K562 (cell line): ENCODE results near the gene SLC39A5. TPM values are rescaled to one million over a fixed set of nuclear protein-coding genes. Genes with fewer than 3 reads are reported as not detected.

ENCODE experiments used
- ATAC-seq: fragments of 200-7000 bp; cut with Tn5 transposase; 3 replicates; pipeline ENCODE4 v1.9.1; 2020; ENCODE audit warnings: moderate library complexity
- BruUV-seq: library from RNA; stranded (reverse); fragments of 400-500 nt; replicated peaks from 2 replicates; lab custom pipeline; 2021; lab: Mats Ljungman, UMichigan
- CTCF ChIA-PET: fragments of 300-600 bp; formaldehyde crosslinking; extraction: SDS; loops from one replicate; lab custom pipeline; 2021; ENCODE audit warnings: low intra/inter-chr PET ratio; lab: Yijun Ruan, JAX
- POLR2A ChIA-PET: fragments of 300-600, 350-650 bp; sonication (Branson Sonifier 250); formaldehyde crosslinking; extraction: SDS; loops from one replicate; lab custom pipeline; 2021; ENCODE audit warnings: antibody characterized with exemption, inconsistent platforms; lab: Yijun Ruan, JAX
- DNase-seq, 4 experiments: peaks; one replicate each; pipeline versions ENCODE4 v3.0.0 to v3.0.0-alpha.2; 2011 to 2018; ENCODE audit warnings: low spot score in 3 of 4, mixed read lengths in 3 of 4; ENCODE audit errors: extremely low read depth in 1 of 4
- FAIRE-seq: peaks from 2 replicates; lab custom pipeline; 2011; peaks lifted over from hg19 to GRCh38; lab: Jason Lieb, UNC
- H2AFZ ChIP-seq: 2 replicates; pipeline ENCODE4 v1.6.0; 2011; ENCODE audit warnings: low read depth, low read length, control low read depth, inconsistent platforms
- H3K27ac ChIP-seq: fragments of 200-600 bp; 3 replicates; pipeline ENCODE4 v1.8.0; 2011; ENCODE audit warnings: low read depth, mild to moderate bottlenecking, control low read depth, inconsistent platforms, low read length, moderate library complexity, mixed read lengths; ENCODE audit errors: extremely low read depth
- H3K27me3 ChIP-seq, 2 experiments: fragments of 300-600 bp in 1 of 2; 2 replicates in 1 of 2; 3 replicates in 1 of 2; pipeline versions ENCODE4 v1.6.0 to v1.8.0; 2011; ENCODE audit warnings: inconsistent platforms in 2 of 2, low read length in 2 of 2, mild to moderate bottlenecking in 1 of 2, mixed read lengths in 1 of 2, moderate library complexity in 1 of 2; ENCODE audit not compliant: control insufficient read depth in 2 of 2, insufficient read depth in 2 of 2
- H3K36me3 ChIP-seq: fragments of 300-600 bp; 3 replicates; pipeline ENCODE4 v1.8.0; 2011; ENCODE audit warnings: mild to moderate bottlenecking, low read length, inconsistent platforms; ENCODE audit not compliant: control insufficient read depth, insufficient read depth
- H3K4me1 ChIP-seq, 2 experiments: fragments of 200-600 bp in 1 of 2; replicated peaks in 1 of 2; 2 replicates in 1 of 2; 3 replicates in 1 of 2; pipeline versions ENCODE4 v1.5.1 to v1.8.0; 2011; ENCODE audit warnings: inconsistent platforms in 2 of 2, low read length in 2 of 2, mild to moderate bottlenecking in 1 of 2, mixed read lengths in 1 of 2, moderate library complexity in 1 of 2; ENCODE audit not compliant: control insufficient read depth in 2 of 2, insufficient read depth in 2 of 2
- H3K4me2 ChIP-seq: 2 replicates; pipeline ENCODE4 v1.6.1; 2011; ENCODE audit warnings: low read length, control low read depth, inconsistent platforms, mixed read lengths; ENCODE audit not compliant: insufficient read depth
- H3K4me3 ChIP-seq: fragments of 200-600 bp; sonication (generic), shearing (Covaris generic); 2 replicates; pipeline ENCODE4 v1.5.1; 2016; ENCODE audit warnings: control low read depth, inconsistent platforms
- H3K79me2 ChIP-seq: fragments of 200-600 bp; 3 replicates; pipeline ENCODE4 v1.8.0; 2011; ENCODE audit warnings: low read length, inconsistent platforms; ENCODE audit not compliant: control insufficient read depth, insufficient read depth
- H3K9ac ChIP-seq, 2 experiments: 2 replicates each; pipeline versions ENCODE4 v1.6.0 to v1.6.1; 2011; ENCODE audit warnings: low read depth in 2 of 2, low read length in 2 of 2, control low read depth in 1 of 2, inconsistent platforms in 1 of 2, mild to moderate bottlenecking in 1 of 2, mixed read lengths in 1 of 2; ENCODE audit not compliant: insufficient read depth in 1 of 2
- H3K9me1 ChIP-seq: one replicate; pipeline ENCODE4 v1.6.0; 2011; ENCODE audit warnings: inconsistent platforms, mild to moderate bottlenecking, low read length, moderate library complexity; ENCODE audit not compliant: control insufficient read depth, insufficient read depth
- H3K9me3 ChIP-seq: replicated peaks from 2 replicates; pipeline ENCODE4 v1.5.1; 2011; ENCODE audit warnings: low read depth, low read length, inconsistent platforms; ENCODE audit not compliant: control insufficient read depth, insufficient read depth
- H4K20me1 ChIP-seq: replicated peaks from 2 replicates; pipeline ENCODE4 v1.6.1; 2011; ENCODE audit warnings: low read length, inconsistent platforms, mixed read lengths; ENCODE audit not compliant: control insufficient read depth, insufficient read depth
- ARID3A ChIP-seq: IDR thresholded peaks from 2 replicates; pipeline ENCODE4 v1.6.1; 2012; ENCODE audit warnings: low read depth, low read length, improper control_type of control experiment, borderline replicate concordance
- BCOR ChIP-seq: fragments of 450-650 bp; IDR thresholded peaks from 2 replicates; pipeline ENCODE4 v1.6.1; 2016
- CUX1 ChIP-seq: fragments of 200-800 bp; sonication (Bioruptor generic); IDR thresholded peaks from 2 replicates; pipeline ENCODE4 v1.6.1; 2016; ENCODE audit warnings: missing genetic modification characterization, missing compliant biosample characterization
- ESRRB ChIP-seq: fragments of 250-450 bp; sonication (Bioruptor Pico); IDR thresholded peaks from 2 replicates; pipeline ENCODE4 v1.5.0; 2020; ENCODE audit warnings: mild to moderate bottlenecking, moderate library complexity, borderline replicate concordance
- FIP1L1 ChIP-seq: fragments of 200-400 bp; formaldehyde crosslinking; IDR thresholded peaks from 2 replicates; pipeline ENCODE4 v1.6.1; 2018; ENCODE audit warnings: mild to moderate bottlenecking, low read depth, low read length; ENCODE audit not compliant: poor library complexity, severe bottlenecking
- POLR3G ChIP-seq: IDR thresholded peaks from 2 replicates; pipeline ENCODE4 v1.6.1; 2011; ENCODE audit not compliant: insufficient read length, insufficient replicate concordance; ENCODE audit errors: extremely low read depth
- ZNF277 ChIP-seq: fragments of 250-450 bp; sonication (Bioruptor Pico); IDR thresholded peaks from 2 replicates; pipeline ENCODE4 v1.8.0; 2022; ENCODE audit warnings: inconsistent platforms, mild to moderate bottlenecking, moderate library complexity, borderline replicate concordance
- ZNF445 ChIP-seq: fragments of 250-450 bp; sonication (Bioruptor Pico); IDR thresholded peaks from 2 replicates; pipeline ENCODE4 v1.4.0; 2020; ENCODE audit warnings: low read depth, mild to moderate bottlenecking, moderate library complexity
- ZNF584 ChIP-seq: fragments of 200-800 bp; sonication (Bioruptor generic); IDR thresholded peaks from 2 replicates; pipeline ENCODE4 v1.6.1; 2016; ENCODE audit warnings: low read depth, mild to moderate bottlenecking, missing genetic modification characterization, missing compliant biosample characterization
- ZNF589 ChIP-seq: fragments of 200-800 bp; sonication (Bioruptor generic); IDR thresholded peaks from 2 replicates; pipeline ENCODE4 v1.6.1; 2016; ENCODE audit warnings: low read depth, missing genetic modification characterization, missing compliant biosample characterization
- WGBS: fragments of 100-300 bp; shearing (Covaris generic); methylation state at CpG from one replicate; pipeline ENCODE4 v1.1.6; 2016; ENCODE audit warnings: low coverage, mixed read lengths; ENCODE audit not compliant: insufficient coverage; ENCODE audit errors: missing lambda C conversion rate; 5-methylcytosine and 5-hydroxymethylcytosine counted together
- in situ Hi-C: fragments of 300-500 bp; cut with MboI; formaldehyde crosslinking; loops from 4 replicates; pipeline ENCODE4 v1.15.0; 2018; ENCODE audit warnings: inconsistent platforms, mixed read lengths
- intact Hi-C: fragments of 100-400 bp; cut with micrococcal nuclease; formaldehyde crosslinking; loops from 2 replicates; pipeline ENCODE4 v1.14.2; 2022
- polyA plus RNA-seq, 8 experiments: library from polyadenylated mRNA; depleted of rRNA in 4 of 8; stranded (reverse) in 5 of 8; unstranded in 3 of 8; fragments of >200 nt; fragmentation: Nextera tagmentation in 2 of 8; fragmentation: Illumina TruSeq in 1 of 8; extraction: Ambion mirVana in 2 of 8; extraction: Trizol in 1 of 8; gene quantifications; 2 replicates each; pipeline versions ENCODE4 v1.2.1 to v1.2.3, GENCODE V29; 2011 to 2014; ENCODE audit warnings: inconsistent platforms in 1 of 8, missing spikeins in 1 of 8
- total RNA-seq, 7 experiments: library from RNA; depleted of rRNA in 6 of 7; stranded (reverse); fragments of >200 nt in 6 of 7; fragmentation: Illumina TruSeq in 2 of 7; extraction: Trizol in 2 of 7; gene quantifications; 2 replicates each; pipeline versions ENCODE4 v1.2.1 to v1.2.3, GENCODE V29; 2011 to 2021; ENCODE audit warnings: low replicate concordance in 1 of 7

The SLC39A5 gene
- total and polyA plus RNA-seq, 9 of the 15 experiments (the other 6 are each of a cell fraction or from before 2014, with no cell fraction given): 0.08 to 0.10 TPM; not detected in 7

- Histone ChIP-seq H3K4me2 (no peak overlapping the region), H2AFZ (no peak overlapping the region), H3K9ac (peak overlapping the region in 1 of 2 experiments; percentile 61; a peak in 1 of 4 replicates), H3K27ac (no peak overlapping the region), H3K36me3 (peaks cover 22% of the 10 kb centered on the region; the same call in 1 of the 3 replicates), H3K9me1 (no peaks in the 10 kb centered on the region), H3K4me3 (no peak overlapping the region), H3K4me1 (peaks cover 6 to 27% of the 10 kb centered on the region in 2 experiments; a peak in 3 of 5 replicates), H3K79me2 (no peaks in the 10 kb centered on the region), H3K9me3 (no peaks in the 10 kb centered on the region), H3K27me3 (no peaks in the 10 kb centered on the region), H4K20me1 (no peaks in the 10 kb centered on the region)
- ChIA-PET CTCF (no interaction called here), POLR2A (interaction anchor here (0.7 to 3.2 kb wide), 9 partner anchors 11 to 236 kb away, joined by 3 to 12 read pairs (median 4); partner anchors contain the start of gene RNF41)
- 82% methylated on average over 6 of the region's 6 CpGs for WGBS
- in situ Hi-C loops: no loop called here
- intact Hi-C loops: no loop called here
- TF ChIP-seq ZNF445 (CRISPR knock-in tag) (no peak), ESRRB (CRISPR knock-in tag) (no peak), ZNF277 (CRISPR knock-in tag) (no peak), POLR3G (no peak), CUX1 (CRISPR knock-in tag) (no peak), ZNF589 (CRISPR knock-in tag) (no peak), ZNF584 (CRISPR knock-in tag) (no peak), BCOR (no peak), ARID3A (no peak), FIP1L1 (no peak)
- ATAC-seq (no peak), DNase-seq (no peak), FAIRE-seq (peak; percentile 37)
- no TSS peak for BruUV-seq
These were observed 6.2 kb downstream of the SLC39A5 start for GRCh38 chr12:56236091-56236490.
